K562 (cell line): ENCODE data around the gene PDCD1LG2.

Source experiments
- ATF1 ChIP-seq, 2 experiments: fragments of 450-650 bp in 1 of 2; IDR thresholded peaks; 2 replicates each; pipeline ENCODE4 v1.6.1; 2016; ENCODE audit warnings: missing compliant biosample characterization in 1 of 2, missing genetic modification characterization in 1 of 2
- BHLHE40 ChIP-seq: IDR thresholded peaks from 2 replicates; pipeline ENCODE4 v1.6.1; 2011; ENCODE audit warnings: low read length, improper control_type of control experiment
- ELF4 ChIP-seq: fragments of 450-650 bp; formaldehyde crosslinking; IDR thresholded peaks from 2 replicates; pipeline ENCODE4 v1.4.0; 2022; ENCODE audit warnings: missing genetic modification characterization
- GATA2 ChIP-seq: sonication (generic); formaldehyde crosslinking; IDR thresholded peaks from 2 replicates; pipeline ENCODE4 v1.4.0; 2020; ENCODE audit warnings: mild to moderate bottlenecking, missing genetic modification reagents
- GATAD2A ChIP-seq: fragments of 450-650 bp; IDR thresholded peaks from 2 replicates; pipeline ENCODE4 v1.6.1; 2017
- MEF2A ChIP-seq: IDR thresholded peaks from 2 replicates; pipeline ENCODE4 v1.6.1; 2011; ENCODE audit warnings: low read depth, mild to moderate bottlenecking, low read length, moderate library complexity; ENCODE audit not compliant: control insufficient read depth
- POLR2A ChIP-seq: fragments of 450-650 bp; conservative IDR thresholded peaks from 2 replicates; pipeline ENCODE4 v1.6.1; 2016
- TBL1XR1 ChIP-seq, 2 experiments: IDR thresholded peaks; 2 replicates each; pipeline ENCODE4 v1.6.1; 2012; ENCODE audit warnings: improper control_type of control experiment in 2 of 2, low read length in 2 of 2, mild to moderate bottlenecking in 1 of 2
- ZBED1 ChIP-seq: IDR thresholded peaks from 2 replicates; pipeline ENCODE4 v1.6.1; 2014
- TF ChIP-seq, protein P1 (sequence below), 3 experiments: IDR thresholded peaks in 2 of 3; conservative IDR thresholded peaks in 1 of 3; 2 replicates each; pipeline ENCODE4 v1.5.1; 2011 to 2012; ENCODE audit warnings: low read length in 3 of 3, mild to moderate bottlenecking in 3 of 3, control low read depth in 2 of 3, improper control_type of control experiment in 1 of 3, inconsistent platforms in 1 of 3, low read depth in 1 of 3, mixed read lengths in 1 of 3, moderate library complexity in 1 of 3; ENCODE audit not compliant: insufficient read depth in 2 of 3
- TF ChIP-seq, protein P2 (sequence below): fragments of 200-800 bp; sonication (Bioruptor generic); IDR thresholded peaks from 2 replicates; pipeline ENCODE4 v1.6.1; 2016; ENCODE audit warnings: missing genetic modification characterization, missing compliant biosample characterization

DNA sequence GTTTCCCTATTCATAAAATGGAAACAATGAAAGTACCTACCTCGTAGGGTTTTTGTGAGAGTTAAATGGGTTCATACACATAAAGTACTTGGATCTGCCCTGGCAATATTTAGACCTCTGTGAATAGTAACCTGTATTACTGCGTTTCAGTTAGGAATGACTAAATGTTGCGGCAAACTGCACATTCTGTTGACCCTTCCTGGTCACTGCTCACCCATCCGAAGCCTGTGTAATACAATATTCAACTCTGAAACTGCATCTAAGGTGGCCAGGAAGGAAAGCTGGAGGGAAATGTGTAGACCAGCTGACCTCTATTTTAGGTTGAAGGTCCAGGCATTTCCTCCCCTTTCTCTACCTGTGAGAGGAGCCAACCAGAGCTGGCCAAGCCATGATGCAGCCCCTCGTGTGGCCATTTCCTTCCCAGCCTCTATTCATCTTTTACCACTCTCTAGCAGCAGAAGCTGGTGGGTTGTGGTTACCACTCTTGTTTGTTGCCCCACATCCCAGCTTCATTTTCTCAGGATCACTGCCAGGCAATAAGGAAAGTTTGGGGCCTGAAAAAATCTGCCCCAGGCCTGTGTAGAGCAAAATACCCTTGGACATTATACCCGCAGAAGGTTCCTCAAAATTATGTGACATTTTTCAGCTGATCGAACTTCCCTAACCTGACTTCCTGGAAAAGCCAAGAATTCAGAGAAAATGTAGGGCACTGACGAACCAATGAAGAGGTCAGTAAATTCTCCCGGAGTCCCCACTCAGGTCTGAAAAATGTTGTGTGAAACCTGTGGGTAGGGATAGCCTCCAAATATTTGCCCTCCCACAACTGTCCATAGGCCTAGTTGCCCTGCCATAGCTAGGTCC, 20.5 kb upstream of the PDCD1LG2 start:
- TF ChIP-seq GATAD2A (no peak), POLR2A (no peak), BHLHE40 (no peak), GATA2 (CRISPR knock-in tag) (no peak), ELF4 (CRISPR knock-in tag) (no peak), ATF1 (CRISPR knock-in tag; IDR thresholded peaks at IDR 0.05) (no peak), ATF1 (tag; IDR thresholded peaks at IDR 0.05) (no peak), TBL1XR1 (IDR thresholded peaks at IDR 0.05; ENCODE audit: low read length in 2 of 2) (no peak), ZBED1 (no peak), MEF2A (no peak)
- TF ChIP-seq, protein P1, sequence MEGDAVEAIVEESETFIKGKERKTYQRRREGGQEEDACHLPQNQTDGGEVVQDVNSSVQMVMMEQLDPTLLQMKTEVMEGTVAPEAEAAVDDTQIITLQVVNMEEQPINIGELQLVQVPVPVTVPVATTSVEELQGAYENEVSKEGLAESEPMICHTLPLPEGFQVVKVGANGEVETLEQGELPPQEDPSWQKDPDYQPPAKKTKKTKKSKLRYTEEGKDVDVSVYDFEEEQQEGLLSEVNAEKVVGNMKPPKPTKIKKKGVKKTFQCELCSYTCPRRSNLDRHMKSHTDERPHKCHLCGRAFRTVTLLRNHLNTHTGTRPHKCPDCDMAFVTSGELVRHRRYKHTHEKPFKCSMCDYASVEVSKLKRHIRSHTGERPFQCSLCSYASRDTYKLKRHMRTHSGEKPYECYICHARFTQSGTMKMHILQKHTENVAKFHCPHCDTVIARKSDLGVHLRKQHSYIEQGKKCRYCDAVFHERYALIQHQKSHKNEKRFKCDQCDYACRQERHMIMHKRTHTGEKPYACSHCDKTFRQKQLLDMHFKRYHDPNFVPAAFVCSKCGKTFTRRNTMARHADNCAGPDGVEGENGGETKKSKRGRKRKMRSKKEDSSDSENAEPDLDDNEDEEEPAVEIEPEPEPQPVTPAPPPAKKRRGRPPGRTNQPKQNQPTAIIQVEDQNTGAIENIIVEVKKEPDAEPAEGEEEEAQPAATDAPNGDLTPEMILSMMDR (IDR thresholded peaks at IDR 0.05 in 2 of 3, conservative IDR thresholded peaks at IDR 0.05 in 1 of 3; ENCODE audit: insufficient read depth in 2 of 3, low read depth in 1 of 3, low read length in 3 of 3): no peak
- TF ChIP-seq, protein P2, sequence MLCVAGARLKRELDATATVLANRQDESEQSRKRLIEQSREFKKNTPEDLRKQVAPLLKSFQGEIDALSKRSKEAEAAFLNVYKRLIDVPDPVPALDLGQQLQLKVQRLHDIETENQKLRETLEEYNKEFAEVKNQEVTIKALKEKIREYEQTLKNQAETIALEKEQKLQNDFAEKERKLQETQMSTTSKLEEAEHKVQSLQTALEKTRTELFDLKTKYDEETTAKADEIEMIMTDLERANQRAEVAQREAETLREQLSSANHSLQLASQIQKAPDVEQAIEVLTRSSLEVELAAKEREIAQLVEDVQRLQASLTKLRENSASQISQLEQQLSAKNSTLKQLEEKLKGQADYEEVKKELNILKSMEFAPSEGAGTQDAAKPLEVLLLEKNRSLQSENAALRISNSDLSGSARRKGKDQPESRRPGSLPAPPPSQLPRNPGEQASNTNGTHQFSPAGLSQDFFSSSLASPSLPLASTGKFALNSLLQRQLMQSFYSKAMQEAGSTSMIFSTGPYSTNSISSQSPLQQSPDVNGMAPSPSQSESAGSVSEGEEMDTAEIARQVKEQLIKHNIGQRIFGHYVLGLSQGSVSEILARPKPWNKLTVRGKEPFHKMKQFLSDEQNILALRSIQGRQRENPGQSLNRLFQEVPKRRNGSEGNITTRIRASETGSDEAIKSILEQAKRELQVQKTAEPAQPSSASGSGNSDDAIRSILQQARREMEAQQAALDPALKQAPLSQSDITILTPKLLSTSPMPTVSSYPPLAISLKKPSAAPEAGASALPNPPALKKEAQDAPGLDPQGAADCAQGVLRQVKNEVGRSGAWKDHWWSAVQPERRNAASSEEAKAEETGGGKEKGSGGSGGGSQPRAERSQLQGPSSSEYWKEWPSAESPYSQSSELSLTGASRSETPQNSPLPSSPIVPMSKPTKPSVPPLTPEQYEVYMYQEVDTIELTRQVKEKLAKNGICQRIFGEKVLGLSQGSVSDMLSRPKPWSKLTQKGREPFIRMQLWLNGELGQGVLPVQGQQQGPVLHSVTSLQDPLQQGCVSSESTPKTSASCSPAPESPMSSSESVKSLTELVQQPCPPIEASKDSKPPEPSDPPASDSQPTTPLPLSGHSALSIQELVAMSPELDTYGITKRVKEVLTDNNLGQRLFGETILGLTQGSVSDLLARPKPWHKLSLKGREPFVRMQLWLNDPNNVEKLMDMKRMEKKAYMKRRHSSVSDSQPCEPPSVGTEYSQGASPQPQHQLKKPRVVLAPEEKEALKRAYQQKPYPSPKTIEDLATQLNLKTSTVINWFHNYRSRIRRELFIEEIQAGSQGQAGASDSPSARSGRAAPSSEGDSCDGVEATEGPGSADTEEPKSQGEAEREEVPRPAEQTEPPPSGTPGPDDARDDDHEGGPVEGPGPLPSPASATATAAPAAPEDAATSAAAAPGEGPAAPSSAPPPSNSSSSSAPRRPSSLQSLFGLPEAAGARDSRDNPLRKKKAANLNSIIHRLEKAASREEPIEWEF (CRISPR knock-in tag): no peak
